GM23248 (cell line): ENCODE data around the gene AKT3. TPM values are rescaled to one million over a fixed set of nuclear protein-coding genes. Genes with fewer than 3 reads are reported as not detected.

Experiments
- DNase-seq: peaks from one replicate; pipeline ENCODE4 v3.0.0-alpha.2; 2015
- H2AFZ ChIP-seq: fragments of 200-600 bp; sonication (generic); 2 replicates; pipeline ENCODE4 v1.6.1; 2016; ENCODE audit warnings: antibody characterized with exemption
- H3F3A ChIP-seq: fragments of 200-600 bp; sonication (generic); 2 replicates; pipeline ENCODE4 v1.6.1; 2016; ENCODE audit warnings: mild to moderate bottlenecking, antibody characterized with exemption, mixed run types; ENCODE audit not compliant: insufficient read depth
- H3K27ac ChIP-seq: fragments of 200-600 bp; sonication (generic); 2 replicates; pipeline ENCODE4 v1.5.1; 2016; ENCODE audit warnings: mild to moderate bottlenecking
- H3K27me3 ChIP-seq: fragments of 200-600 bp; sonication (generic); replicated peaks from 2 replicates; pipeline ENCODE4 v1.6.1; 2016; ENCODE audit warnings: mild to moderate bottlenecking; ENCODE audit not compliant: insufficient read depth
- H3K36me3 ChIP-seq: fragments of 200-600 bp; sonication (generic); 2 replicates; pipeline ENCODE4 v1.6.1; 2016; ENCODE audit warnings: low read depth, mild to moderate bottlenecking
- H3K4me1 ChIP-seq: fragments of 200-600 bp; sonication (generic); 2 replicates; pipeline ENCODE4 v1.6.1; 2016; ENCODE audit warnings: mild to moderate bottlenecking; ENCODE audit not compliant: insufficient read depth
- H3K4me2 ChIP-seq: fragments of 200-600 bp; sonication (generic); one replicate; pipeline ENCODE4 v1.6.1; 2016; ENCODE audit warnings: mild to moderate bottlenecking; ENCODE audit not compliant: unreplicated experiment
- H3K4me3 ChIP-seq: fragments of 200-600 bp; sonication (generic); 2 replicates; pipeline ENCODE4 v1.5.1; 2016; ENCODE audit warnings: mild to moderate bottlenecking
- H3K79me2 ChIP-seq: fragments of 200-600 bp; sonication (generic); 2 replicates; pipeline ENCODE4 v1.6.1; 2016; ENCODE audit warnings: mild to moderate bottlenecking; ENCODE audit not compliant: insufficient read depth
- H3K9ac ChIP-seq: fragments of 200-600 bp; sonication (generic); 2 replicates; pipeline ENCODE4 v1.6.1; 2016; ENCODE audit warnings: mild to moderate bottlenecking
- H3K9me2 ChIP-seq: fragments of 200-600 bp; sonication (generic); 2 replicates; pipeline ENCODE4 v1.6.1; 2016; ENCODE audit warnings: mixed run types, mild to moderate bottlenecking, moderate library complexity; ENCODE audit not compliant: insufficient read depth
- H3K9me3 ChIP-seq: fragments of 200-600 bp; sonication (generic); one replicate; pipeline ENCODE4 v1.6.1; 2017; ENCODE audit warnings: low read depth
- H4K20me1 ChIP-seq: fragments of 200-600 bp; sonication (generic); 2 replicates; pipeline ENCODE4 v1.6.0; 2016; ENCODE audit not compliant: insufficient read depth
- EZH2 ChIP-seq: fragments of 200-600 bp; sonication (generic); IDR thresholded peaks from 2 replicates; pipeline ENCODE4 v1.6.1; 2018; ENCODE audit warnings: antibody characterized with exemption, mild to moderate bottlenecking; ENCODE audit not compliant: insufficient read depth, poor library complexity, severe bottlenecking
- EZH2phosphoT487 ChIP-seq: fragments of 200-600 bp; sonication (generic); IDR thresholded peaks from 2 replicates; pipeline ENCODE4 v1.6.1; 2018; ENCODE audit warnings: antibody characterized with exemption, moderate library complexity, mild to moderate bottlenecking, low read depth; ENCODE audit not compliant: insufficient read depth
- WGBS, 2 experiments: methylation state at CpG; one replicate each; pipeline ENCODE4 v1.1.6; 2015 to 2017; ENCODE audit warnings: low lambda C conversion rate in 2 of 2, low coverage in 1 of 2; ENCODE audit errors: missing lambda C conversion rate in 2 of 2; 5-methylcytosine and 5-hydroxymethylcytosine counted together
- in situ Hi-C: fragments of 300-500 bp; cut with MboI; formaldehyde crosslinking; loops from 2 replicates; pipeline ENCODE4 v1.15.0; 2020
- polyA plus RNA-seq: library from polyadenylated mRNA; unstranded; fragments of >200 nt; fragmentation: Nextera tagmentation; extraction: Ambion mirVana; gene quantifications from 2 replicates; pipeline ENCODE4 v1.2.1, GENCODE V29; 2016
- total RNA-seq: library from RNA; depleted of rRNA; stranded (reverse); fragments of >200 nt; shearing (Covaris generic); gene quantifications from 2 replicates; pipeline ENCODE4 v1.2.3, GENCODE V29; 2014

AKT3 gene
- total and polyA plus RNA-seq, 2 experiments from 2014 or later: 9.1 to 31.2 TPM

DNA sequence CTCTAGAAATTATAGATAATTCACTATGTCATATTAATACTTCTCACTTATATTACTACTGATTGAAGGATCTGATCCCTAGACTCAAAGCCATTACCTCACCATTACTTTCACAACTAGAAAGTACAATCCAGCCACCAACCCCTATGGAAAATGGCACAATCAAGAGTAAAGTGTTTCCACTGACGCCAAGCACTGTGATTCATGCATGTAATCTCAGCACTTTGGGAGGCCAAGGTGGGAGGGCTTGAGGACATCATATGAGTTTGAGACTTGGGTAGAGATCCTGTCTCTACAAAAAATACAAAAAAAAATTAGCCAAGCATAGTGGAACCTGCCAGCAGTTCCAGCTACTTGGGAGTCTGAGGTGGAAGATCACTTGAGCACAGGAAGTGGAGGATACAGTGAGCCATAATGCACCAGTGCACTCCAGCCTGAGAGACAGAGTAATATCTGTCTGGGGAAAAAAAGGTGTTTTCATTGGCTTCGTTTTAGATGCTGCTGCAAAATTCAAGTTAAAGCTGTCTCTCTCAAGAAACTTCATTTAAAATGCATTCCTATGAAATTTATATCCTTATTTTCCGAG is 126.5 kb downstream of the AKT3 start:
- H3K9ac ChIP-seq: no peak overlapping the region
- H3F3A ChIP-seq: peaks cover 14% of the 10 kb centered on the region
- no peaks in the 10 kb centered on the region for H3K9me2 ChIP-seq
- H3K27ac ChIP-seq: no peak overlapping the region
- no peak overlapping the region for H3K4me2 ChIP-seq
- no peaks in the 10 kb centered on the region for H4K20me1 ChIP-seq
- H3K79me2 ChIP-seq: peaks cover 92% of the 10 kb centered on the region
- H3K27me3 ChIP-seq: no peaks in the 10 kb centered on the region
- H3K36me3 ChIP-seq: no peaks in the 10 kb centered on the region
- H3K4me3 ChIP-seq: no peak overlapping the region
- TF ChIP-seq EZH2phosphoT487 (no peak), EZH2 (no peak)
- no peak for DNase-seq
- no peak overlapping the region for H2AFZ ChIP-seq
- no peaks in the 10 kb centered on the region for H3K9me3 ChIP-seq
- in situ Hi-C loops: no loop called here
- peaks cover 29% of the 10 kb centered on the region for H3K4me1 ChIP-seq
- 92 to 95% methylated on average over 3 of the region's 3 CpGs for WGBS, 2 experiments

- Histone ChIP-seq H3K4me1 (peaks cover 34% of the 10 kb centered on the region), H2AFZ (no peak overlapping the region), H3K36me3 (no peaks in the 10 kb centered on the region), H3K9me2 (no peaks in the 10 kb centered on the region), H3K4me2 (no peak overlapping the region), H3K79me2 (peaks cover 88% of the 10 kb centered on the region), H3K27ac (no peak overlapping the region), H3F3A (peaks cover 14% of the 10 kb centered on the region), H3K9ac (no peak overlapping the region), H3K4me3 (no peak overlapping the region), H4K20me1 (no peaks in the 10 kb centered on the region), H3K27me3 (no peaks in the 10 kb centered on the region), H3K9me3 (no peaks in the 10 kb centered on the region)
- 75% methylated on average over 3 of the region's 3 CpGs for whole genome bisulfite sequencing, 2 experiments
- no peak for DNase-seq
- no peak for TF ChIP-seq EZH2phosphoT487
- no peak for TF ChIP-seq EZH2
- in situ Hi-C loops: no loop called here
These were observed 127.0 kb downstream of the AKT3 start for GRCh38 chr1:243723050-243723449.

GRCh38 chr1:243719476-243719875 is 130.6 kb downstream of the AKT3 start:
- peak overlapping the region; percentile 69 for H3K4me2 ChIP-seq
- no peaks in the 10 kb centered on the region for H3K36me3 ChIP-seq
- peaks cover 70% of the 10 kb centered on the region for H3K4me1 ChIP-seq
- no peaks in the 10 kb centered on the region for H4K20me1 ChIP-seq
- no peaks in the 10 kb centered on the region for H3K9me3 ChIP-seq
- no peak for DNase-seq
- H3K9me2 ChIP-seq: no peaks in the 10 kb centered on the region
- in situ Hi-C loops: no loop called here
- H3F3A ChIP-seq: peaks cover 43% of the 10 kb centered on the region
- 81 to 83% methylated on average over 2 of the region's 2 CpGs for WGBS, 2 experiments
- no peak overlapping the region for H3K9ac ChIP-seq
- no peaks in the 10 kb centered on the region for H3K27me3 ChIP-seq
- no peak overlapping the region for H2AFZ ChIP-seq
- peak overlapping the region; percentile 15 for H3K4me3 ChIP-seq
- peak overlapping the region; percentile 38 for H3K27ac ChIP-seq
- TF ChIP-seq EZH2 (no peak), EZH2phosphoT487 (no peak)
- peaks cover 85% of the 10 kb centered on the region for H3K79me2 ChIP-seq

DNA sequence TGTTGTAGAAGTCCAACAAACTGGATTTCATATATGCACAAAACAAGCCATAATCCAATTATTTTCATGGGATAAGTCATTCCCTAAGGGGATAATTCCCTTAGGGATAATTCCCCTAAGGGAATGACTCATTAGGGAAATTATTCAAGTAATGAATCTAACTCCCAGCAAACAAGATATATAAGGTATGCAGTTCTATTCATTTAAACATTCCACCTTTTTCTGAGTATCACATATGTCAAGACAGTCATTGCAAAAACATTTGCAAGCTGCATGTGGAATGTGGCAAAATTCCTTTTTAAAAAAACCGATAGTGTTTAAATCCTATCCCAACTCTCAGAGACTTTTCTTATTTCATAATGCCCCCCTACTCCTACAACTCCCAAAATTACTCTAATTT is 131.2 kb downstream of the AKT3 start:
- H3K4me3 ChIP-seq: peak overlapping the region; percentile 15
- WGBS, 2 experiments: 0 to 3% methylated on average over 1 of the region's 1 CpG
- peak overlapping the region; percentile 38 for H3K27ac ChIP-seq

More for the DNA sequence above, 131.2 kb downstream of the AKT3 start:
- DNase-seq: peak; percentile 66
- no peaks in the 10 kb centered on the region for H4K20me1 ChIP-seq
- H3F3A ChIP-seq: peaks cover 43% of the 10 kb centered on the region
- no peaks in the 10 kb centered on the region for H3K27me3 ChIP-seq
- no peaks in the 10 kb centered on the region for H3K36me3 ChIP-seq
- H3K4me1 ChIP-seq: peaks cover 73% of the 10 kb centered on the region
- no peak overlapping the region for H2AFZ ChIP-seq
- H3K79me2 ChIP-seq: peaks cover 85% of the 10 kb centered on the region
- H3K9ac ChIP-seq: no peak overlapping the region
- peak overlapping the region; percentile 69 for H3K4me2 ChIP-seq
- no peaks in the 10 kb centered on the region for H3K9me2 ChIP-seq
- in situ Hi-C loops: no loop called here
- no peaks in the 10 kb centered on the region for H3K9me3 ChIP-seq
- TF ChIP-seq EZH2: no peak
- no peak for TF ChIP-seq EZH2phosphoT487
